GM21737 (cell line): ENCODE data around the gene RABGAP1L.

Experiments
- ATAC-seq: cut with Tn5 transposase; IDR thresholded peaks from one replicate; pipeline ENCODE4 v1.9.1; 2021; ENCODE audit warnings: mild to moderate bottlenecking, moderate library complexity; ENCODE audit not compliant: unreplicated experiment

The RABGAP1L gene

DNA sequence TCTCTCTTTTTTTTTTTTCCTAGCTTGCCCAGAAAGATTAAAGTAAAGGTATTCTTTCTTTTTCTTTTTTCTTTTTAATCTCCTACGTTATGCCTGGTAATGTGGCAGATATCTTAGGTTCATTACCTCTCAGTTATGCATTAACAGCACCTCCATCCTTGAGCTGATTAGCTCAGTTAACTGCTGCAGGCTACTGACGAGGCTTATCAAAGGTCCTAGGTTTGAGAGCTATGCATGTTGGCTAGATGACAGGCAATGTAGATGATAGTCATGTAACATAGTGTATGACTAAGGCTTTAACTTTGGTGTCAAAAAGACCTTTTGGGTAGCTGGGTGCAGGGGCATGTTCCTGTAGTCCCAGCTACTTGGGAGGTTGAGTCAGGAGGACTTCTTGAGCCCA lies 786.7 kb downstream of the RABGAP1L start:
- ATAC-seq = no peak

GRCh38 chr1:174949061-174949460 lies 789.7 kb downstream of the RABGAP1L start:
- ATAC-seq = no peak

DNA sequence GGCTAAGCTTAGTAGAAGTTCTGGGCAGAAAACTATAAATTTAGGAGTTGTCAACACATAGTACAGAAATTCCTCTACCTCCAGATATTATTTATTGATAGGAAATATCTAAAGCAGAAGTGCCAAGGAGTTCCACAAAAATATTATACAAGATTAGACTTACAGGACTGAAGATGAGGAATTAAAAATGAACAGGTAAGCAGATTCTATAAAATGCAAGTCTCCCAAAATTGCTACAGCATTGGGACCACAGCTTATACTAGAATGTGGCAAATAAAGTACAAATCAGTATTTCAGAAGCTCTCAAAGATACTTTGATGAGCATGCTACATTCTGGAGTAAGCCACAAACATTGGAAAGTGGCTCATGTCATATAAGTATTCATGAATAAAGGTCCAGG lies 790.3 kb downstream of the RABGAP1L start:
- no peak for ATAC-seq

DNA sequence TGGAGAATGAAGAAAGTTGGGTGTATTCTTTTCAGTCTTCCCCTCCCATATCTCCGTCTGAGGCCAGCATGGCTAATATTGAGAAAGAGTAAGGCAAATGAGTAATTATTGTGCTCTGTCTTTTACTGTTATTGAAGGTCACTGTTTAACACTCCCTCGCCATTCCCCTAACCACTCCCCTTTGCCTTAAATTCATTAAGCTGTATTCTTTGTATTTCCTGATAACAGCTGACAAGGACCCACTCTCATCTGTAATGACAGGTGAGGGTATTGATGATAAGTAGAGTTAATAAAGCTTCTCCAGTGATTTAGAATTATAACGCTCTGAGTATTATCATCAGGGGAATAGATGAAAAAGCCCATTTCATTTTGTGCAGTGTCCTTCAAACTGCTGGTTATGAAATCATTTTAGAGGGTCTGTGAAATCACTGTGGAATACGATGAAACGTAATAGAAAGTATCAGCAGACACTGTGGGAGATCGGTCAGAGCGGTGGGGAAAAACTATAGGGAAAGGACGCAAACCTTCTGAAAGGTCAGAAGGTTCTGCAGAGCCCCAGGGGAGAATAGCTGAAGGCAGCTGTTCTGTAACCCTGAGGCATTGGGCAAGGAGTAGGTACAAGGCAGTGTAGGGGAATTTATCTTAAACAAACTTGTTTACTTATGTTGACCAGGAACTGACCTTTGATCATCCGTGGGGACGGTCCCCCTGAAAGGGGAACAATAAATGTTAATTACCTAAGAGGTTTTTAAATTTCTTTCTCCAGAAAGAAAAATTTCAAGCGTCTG lies 794.2 kb downstream of the RABGAP1L start:
- ATAC-seq = no peak

GRCh38 chr1:174954073-174954460 lies 794.7 kb downstream of the RABGAP1L start:
- no peak for ATAC-seq

DNA sequence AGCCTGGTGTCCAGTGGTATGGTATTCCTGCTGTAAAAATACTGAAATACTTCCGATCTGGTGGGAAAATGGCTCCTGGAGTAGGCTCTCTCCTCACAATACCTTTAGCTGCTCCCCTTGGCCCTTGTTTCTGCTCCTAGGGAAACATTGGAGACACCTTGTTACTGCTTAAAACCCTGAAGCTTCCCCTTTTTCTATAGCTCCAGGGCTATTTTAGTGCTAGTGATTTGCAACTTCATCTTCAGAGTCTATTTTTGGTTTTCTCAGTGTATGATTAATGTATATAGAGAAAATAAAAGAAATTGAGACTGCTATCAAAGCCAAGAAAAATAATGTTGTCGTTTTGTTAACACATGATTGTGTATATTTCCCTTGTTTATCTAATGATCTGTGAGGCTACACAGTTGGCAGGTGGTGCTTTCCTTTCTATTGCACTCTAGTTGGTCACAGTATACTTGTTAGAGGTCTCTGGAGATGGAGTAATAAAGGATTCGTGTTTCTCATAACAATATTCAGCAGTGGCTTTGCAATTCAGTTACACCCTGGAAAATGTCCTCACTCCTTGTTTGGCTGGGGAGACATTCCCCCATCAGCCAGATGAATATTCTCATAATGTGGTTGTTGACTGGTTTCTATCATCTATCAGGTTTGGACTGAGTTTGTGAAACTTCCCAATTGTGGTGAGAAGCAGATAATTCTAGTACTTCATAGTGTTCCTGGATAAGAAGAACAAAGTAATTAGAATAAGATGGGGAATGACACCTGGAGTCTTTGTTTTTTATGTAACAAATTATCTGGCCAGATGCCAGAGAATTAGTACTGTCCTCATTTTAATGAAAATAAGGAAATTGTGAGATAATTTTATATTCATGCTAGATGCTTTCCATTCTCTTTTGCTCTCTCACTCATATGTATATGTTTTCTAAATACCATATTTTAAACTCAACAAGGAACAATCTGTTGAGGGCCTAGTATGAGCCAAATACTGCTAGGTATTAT lies 795.6 kb downstream of the RABGAP1L start:
- ATAC-seq = no peak

GRCh38 chr1:174956086-174956485 lies 796.8 kb downstream of the RABGAP1L start:
- no peak for ATAC-seq

GRCh38 chr1:174956976-174957375 lies 797.7 kb downstream of the RABGAP1L start:
- ATAC-seq = no peak

GRCh38 chr1:174957829-174958228 lies 798.5 kb downstream of the RABGAP1L start:
- no peak for ATAC-seq

- no peak for ATAC-seq
Observed at GRCh38 chr1:174958396-174958795, 799.1 kb downstream of the RABGAP1L start.

DNA sequence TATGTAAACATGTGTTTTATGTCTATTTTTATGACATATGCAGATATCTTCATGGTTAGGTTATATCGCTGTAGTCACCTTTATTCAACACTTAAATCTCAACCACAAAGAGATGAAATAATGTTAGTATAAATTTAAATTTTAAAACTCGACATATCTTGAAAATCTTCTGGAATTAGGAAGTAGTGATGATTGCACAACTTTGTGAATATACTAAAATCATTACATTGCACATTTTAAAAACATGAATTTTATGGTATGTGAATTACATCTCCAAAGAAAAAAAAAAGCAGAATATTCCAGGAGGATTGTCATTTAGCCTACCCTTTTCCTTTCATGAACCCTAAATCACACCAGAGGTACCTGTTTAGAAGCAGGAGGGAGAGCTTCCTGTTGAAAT lies 801.0 kb downstream of the RABGAP1L start:
- no peak for ATAC-seq

GRCh38 chr1:174963529-174964125 lies 804.3 kb downstream of the RABGAP1L start:
- no peak for ATAC-seq

GRCh38 chr1:174964261-174964971 lies 805.1 kb downstream of the RABGAP1L start:
- ATAC-seq = no peak

DNA sequence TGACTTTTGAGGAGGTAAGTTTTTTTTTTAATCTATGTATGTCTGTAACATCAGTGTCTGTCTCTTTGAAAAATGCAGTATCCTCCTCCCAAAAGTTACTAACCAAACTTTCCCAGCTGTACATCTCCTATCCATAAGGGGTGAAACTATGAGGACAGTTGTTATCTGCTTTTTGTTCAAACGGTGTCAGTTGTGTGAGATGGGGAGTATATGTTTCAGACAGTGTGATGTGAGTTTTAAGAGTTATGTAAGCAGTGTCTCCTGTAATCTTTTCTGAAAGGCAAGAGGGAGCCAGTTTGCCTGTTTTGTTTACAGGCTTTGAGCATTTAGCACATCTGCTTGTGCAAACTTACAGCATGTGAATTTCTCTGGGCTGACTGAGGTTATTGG lies 805.6 kb downstream of the RABGAP1L start:
- no peak for ATAC-seq

DNA sequence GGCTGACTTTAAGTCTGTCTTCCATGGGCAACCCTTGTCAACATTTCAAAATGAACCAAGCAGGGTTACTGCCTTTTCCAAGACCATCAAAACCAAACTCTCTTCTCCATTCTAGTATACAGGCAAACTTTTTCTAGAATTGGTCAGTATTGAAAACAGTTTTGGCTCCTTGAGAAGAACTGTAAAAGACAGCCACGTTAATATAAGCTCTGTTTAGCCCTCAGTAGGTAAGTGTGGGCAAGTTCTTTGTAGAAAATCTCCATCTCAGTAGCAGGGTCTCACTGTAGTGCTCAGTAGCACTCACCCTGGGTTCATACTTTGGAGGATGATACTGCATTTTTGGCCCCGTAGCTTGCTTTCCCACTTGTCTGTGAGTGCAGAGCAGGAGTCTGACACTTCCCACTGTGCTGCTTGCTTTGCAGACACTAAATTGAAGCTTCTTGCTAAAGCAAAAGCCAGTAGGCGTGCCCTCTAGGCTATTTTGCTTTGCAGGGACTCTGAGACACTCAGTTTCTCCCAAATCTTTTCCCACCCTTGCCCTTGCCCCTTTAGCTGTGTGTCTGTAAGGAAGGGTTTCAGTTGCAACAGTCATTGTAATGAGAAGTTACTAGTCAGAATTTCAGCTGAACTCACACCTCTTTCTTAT lies 806.2 kb downstream of the RABGAP1L start:
- no peak for ATAC-seq

DNA sequence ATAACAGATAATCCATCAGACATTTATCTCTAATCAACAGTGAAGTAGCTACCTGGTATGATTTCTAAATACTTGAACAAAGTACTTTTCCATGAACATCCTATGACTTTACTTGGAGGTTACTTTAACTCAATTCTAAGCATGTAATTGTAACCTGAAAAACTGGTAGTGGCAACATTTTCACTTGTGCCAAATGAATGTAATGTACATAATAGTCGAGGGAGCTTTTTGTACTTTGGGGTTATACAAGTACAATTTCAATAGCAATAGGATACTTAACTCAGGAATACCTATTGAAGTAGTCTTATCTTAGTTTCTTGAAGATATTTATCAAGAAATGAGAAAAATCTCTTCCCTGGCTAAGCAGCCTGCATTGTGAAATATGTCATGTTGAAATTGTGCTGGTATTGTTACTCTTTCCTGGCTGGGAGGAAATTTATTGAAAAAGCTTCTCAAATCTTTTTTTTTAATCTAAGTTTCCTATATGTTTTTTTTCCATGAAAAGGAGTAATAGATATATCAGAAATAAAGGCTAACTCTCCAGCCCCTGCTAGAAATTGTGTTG lies 806.8 kb downstream of the RABGAP1L start:
- no peak for ATAC-seq

DNA sequence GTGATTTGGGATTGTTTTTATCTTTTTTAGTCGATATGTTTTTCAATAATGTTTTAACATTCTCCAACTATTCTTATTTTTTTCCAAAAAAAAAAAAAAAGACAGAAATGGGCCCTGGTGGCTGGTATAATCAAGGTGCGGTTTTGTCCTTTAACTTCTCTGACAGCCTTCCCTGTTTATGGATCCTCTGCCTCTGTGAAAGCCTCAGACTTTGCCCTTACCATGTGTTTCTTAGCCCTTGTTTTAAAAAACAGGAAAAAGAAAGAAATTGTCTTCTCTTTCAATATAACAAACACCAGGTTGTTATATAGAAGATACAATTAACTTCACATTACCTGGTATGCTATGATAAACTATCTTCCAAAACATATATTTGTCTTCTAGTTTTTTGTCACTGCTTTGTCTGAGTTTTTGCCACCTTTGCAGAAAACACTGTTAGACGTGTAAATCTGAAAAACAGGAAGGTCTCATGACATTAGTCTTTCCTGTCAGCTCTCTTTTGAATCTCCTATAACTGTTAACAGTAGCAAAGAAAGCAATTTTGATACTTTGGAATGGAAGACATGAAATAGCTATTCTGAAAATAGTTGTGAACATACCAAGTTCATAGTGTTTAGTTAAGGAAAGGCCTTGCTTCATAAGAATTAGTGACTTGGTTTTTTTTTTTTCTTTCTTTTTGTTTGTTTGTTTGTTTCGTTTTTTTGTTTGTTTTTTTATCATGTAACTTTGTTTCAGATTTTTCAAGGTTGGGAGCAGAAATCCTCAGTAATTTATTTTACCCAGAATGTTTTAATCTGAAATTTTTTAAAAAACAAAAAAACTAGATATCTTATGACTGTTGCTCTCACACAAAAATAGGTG lies 808.8 kb downstream of the RABGAP1L start:
- ATAC-seq = no peak

DNA sequence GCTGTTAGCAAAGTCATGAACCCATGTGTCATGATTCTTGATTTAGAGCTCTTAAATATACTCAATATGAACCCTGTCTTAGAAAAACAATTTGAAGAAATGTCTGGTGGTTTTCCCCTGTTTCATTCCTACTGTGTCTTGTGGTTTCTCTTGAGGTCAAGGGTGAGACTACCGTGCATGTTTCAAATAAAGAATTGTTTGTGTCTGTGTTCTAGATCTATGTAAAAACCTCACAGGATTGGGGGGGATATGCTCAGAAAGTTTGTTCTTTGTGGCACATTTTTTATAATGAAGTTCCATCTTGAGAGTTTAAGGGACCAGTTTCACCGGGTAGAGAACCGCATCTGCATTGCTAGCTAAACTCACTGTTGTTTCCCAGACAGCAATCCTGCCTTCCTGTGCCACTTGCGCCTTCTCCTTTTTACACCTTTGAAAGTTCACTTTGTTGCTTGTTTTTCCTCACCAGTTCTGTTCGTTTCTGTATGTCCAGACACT lies 809.5 kb downstream of the RABGAP1L start:
- ATAC-seq = peak; percentile 58

GRCh38 chr1:174969977-174970376 lies 810.7 kb downstream of the RABGAP1L start:
- ATAC-seq = no peak
